ENCODE data around the gene SNX30.

Gene SNX30

DNA sequence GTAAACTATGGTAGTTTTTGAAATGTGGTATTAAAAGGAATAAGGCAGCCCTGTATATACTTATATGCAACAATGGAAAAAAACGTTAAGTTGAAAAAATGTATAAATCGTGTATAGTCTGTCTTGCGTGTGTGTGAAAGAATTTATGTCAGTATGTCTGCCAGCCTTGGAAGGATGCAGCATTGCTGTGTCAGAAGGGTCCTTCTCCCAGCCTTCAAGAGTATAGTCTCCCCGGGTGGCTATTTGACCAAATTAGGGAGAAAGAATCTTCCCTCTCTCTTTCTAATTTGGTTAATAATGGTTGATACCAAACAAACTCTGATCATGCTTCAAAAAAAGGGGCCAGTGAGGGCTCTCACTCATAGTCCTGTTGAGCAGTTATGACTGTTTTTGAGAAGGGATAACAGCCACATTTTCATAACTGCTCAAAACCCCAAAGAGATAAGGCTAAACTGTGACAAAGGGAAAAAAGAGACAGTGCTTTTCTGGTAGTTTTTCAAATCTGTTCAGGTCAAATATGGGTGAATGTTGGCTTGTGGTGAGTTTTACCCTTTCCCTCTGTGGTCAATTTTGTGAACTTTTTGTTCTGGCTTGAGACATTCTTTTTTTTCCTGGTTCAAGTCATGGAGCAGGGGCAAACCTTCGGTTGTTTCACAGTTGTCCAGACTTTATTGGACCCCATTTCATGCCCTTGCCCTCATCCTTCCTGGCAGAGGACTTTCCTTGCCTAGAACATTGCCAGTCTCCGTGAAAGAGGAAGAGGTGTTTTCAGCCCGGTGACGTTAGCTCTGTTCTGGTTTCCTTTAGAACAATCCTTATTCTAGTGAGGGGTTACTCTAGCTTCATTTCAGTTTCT lies 21.0 kb downstream of the SNX30 start:
- no peak overlapping the region for H3K4me3 ChIP-seq (ENCODE audit: low read depth, low read length)
- peak; percentile 15 for DNase-seq (ENCODE audit: low read depth)
- no peak for TF ChIP-seq MAX (IDR thresholded peaks at IDR 0.05; ENCODE audit: low read depth, low read length)
- TF ChIP-seq POLR2A (IDR thresholded peaks at IDR 0.05; ENCODE audit: extremely low read depth, insufficient read length) = no peak
- no peak for TF ChIP-seq CTCF (IDR thresholded peaks at IDR 0.05; ENCODE audit: low read depth, low read length)
- no peak for TF ChIP-seq MYC (IDR thresholded peaks at IDR 0.05; ENCODE audit: low read depth, low read length)

DNA sequence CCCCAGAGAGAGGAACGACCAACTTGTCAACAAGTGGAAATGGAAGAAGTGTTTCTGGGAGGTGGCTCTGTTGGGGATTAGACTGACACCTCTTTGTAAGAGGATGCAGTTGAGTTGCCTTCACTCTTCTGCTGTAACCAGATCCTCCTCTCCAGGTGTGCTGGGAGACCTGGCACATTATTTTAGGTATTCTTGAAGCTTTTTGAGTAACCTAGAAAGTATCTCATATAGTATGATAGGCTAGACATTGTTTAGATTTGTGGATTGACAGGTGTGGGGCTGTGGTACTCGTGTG lies 21.6 kb downstream of the SNX30 start:
- TF ChIP-seq CTCF (IDR thresholded peaks at IDR 0.05; ENCODE audit: low read depth, low read length) = no peak
- no peak for TF ChIP-seq POLR2A (IDR thresholded peaks at IDR 0.05; ENCODE audit: extremely low read depth, insufficient read length)
- no peak for TF ChIP-seq MAX (IDR thresholded peaks at IDR 0.05; ENCODE audit: low read depth, low read length)
- TF ChIP-seq MYC (IDR thresholded peaks at IDR 0.05; ENCODE audit: low read depth, low read length) = no peak
- no peak for DNase-seq (ENCODE audit: low read depth)
- no peak overlapping the region for H3K4me3 ChIP-seq (ENCODE audit: low read depth, low read length)

DNA sequence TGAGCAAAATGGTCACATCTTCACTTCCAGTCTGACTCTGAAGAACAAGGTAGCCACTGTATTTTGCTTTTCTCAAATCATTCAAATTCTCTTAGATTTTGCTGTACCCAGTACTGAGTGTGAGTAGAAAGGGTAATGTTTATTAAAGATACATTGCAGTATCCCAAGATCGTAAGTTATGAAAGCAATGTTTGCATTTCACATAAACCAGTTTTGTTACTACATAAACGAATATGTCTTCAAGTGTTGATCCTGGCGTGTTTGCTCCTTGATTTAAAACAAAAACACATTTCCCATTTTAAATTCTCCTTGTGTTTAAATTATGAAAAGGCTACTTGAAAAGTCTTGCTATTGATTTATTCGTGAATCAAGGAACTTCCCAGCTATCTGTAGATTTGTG lies 22.0 kb downstream of the SNX30 start:
- TF ChIP-seq MAX (IDR thresholded peaks at IDR 0.05; ENCODE audit: low read depth, low read length) = no peak
- TF ChIP-seq POLR2A (IDR thresholded peaks at IDR 0.05; ENCODE audit: extremely low read depth, insufficient read length) = no peak
- no peak for TF ChIP-seq CTCF (IDR thresholded peaks at IDR 0.05; ENCODE audit: low read depth, low read length)
- TF ChIP-seq MYC (IDR thresholded peaks at IDR 0.05; ENCODE audit: low read depth, low read length) = no peak
- no peak overlapping the region for H3K4me3 ChIP-seq (ENCODE audit: low read depth, low read length)
- no peak for DNase-seq (ENCODE audit: low read depth)

GRCh38 chr9:112774006-112774996 lies 23.7 kb downstream of the SNX30 start:
- no peak for TF ChIP-seq CTCF (IDR thresholded peaks at IDR 0.05; ENCODE audit: low read depth, low read length)
- no peak overlapping the region for H3K4me3 ChIP-seq (ENCODE audit: low read depth, low read length)
- DNase-seq (ENCODE audit: low read depth) = no peak

DNA sequence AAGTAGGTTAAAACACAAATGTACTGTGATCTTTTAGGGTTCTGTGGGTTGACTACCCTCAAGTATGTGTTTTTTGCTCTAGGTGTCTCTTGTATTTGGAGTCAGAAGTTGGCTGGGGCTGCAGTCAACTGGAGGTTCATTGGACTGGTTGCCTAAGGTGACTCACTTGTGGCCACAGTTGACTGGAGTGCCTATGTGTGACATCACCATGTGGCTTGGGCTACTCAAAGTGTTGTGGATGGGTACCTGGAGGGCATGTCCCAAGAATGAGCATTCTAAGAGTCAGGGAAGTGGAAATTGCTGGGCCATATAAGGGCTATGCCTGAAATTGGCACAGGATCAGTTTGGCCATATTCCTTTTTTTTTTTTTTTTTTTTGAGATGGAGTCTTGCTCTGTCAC lies 27.4 kb downstream of the SNX30 start:
- DNase-seq (ENCODE audit: low read depth) = peak; percentile 32
- H3K4me3 ChIP-seq (ENCODE audit: low read depth, low read length) = no peak overlapping the region
- TF ChIP-seq MYC (IDR thresholded peaks at IDR 0.05; ENCODE audit: low read depth, low read length) (no peak), POLR2A (IDR thresholded peaks at IDR 0.05; ENCODE audit: extremely low read depth, insufficient read length) (no peak), MAX (IDR thresholded peaks at IDR 0.05; ENCODE audit: low read depth, low read length) (no peak), CTCF (IDR thresholded peaks at IDR 0.05; ENCODE audit: low read depth, low read length) (no peak)

All from NB4 (cell line).